HG03442 (cell line): ENCODE data around the gene VSIR.
A peak's percentile ranks its signal among the peaks of the same experiment; 100 is the strongest.

Source experiments
- ATAC-seq: cut with Tn5 transposase; IDR thresholded peaks from one replicate; pipeline ENCODE4 v1.9.1; 2021; ENCODE audit warnings: mild to moderate bottlenecking, moderate library complexity; ENCODE audit not compliant: unreplicated experiment

Gene VSIR

GRCh38 chr10:71773221-71773971, at the start of gene VSIR:
Gene VSIR (minus strand): TSS chr10:71773520. CDS start chr10:71773439, 81 bp downstream.
- ATAC-seq = peak; percentile 44

- no peak for ATAC-seq
Measured at GRCh38 chr10:71821909-71822763, 48.8 kb upstream of the VSIR start.

- no peak for ATAC-seq
Measured at GRCh38 chr10:71820966-71821365, 47.6 kb upstream of the VSIR start.

GRCh38 chr10:71819985-71820384, 46.7 kb upstream of the VSIR start:
- no peak for ATAC-seq

- ATAC-seq = no peak
Measured at GRCh38 chr10:71819441-71819861, 46.1 kb upstream of the VSIR start.

GRCh38 chr10:71818674-71819260, 45.4 kb upstream of the VSIR start:
- ATAC-seq = no peak

- no peak for ATAC-seq
Measured at GRCh38 chr10:71817831-71818655, 44.7 kb upstream of the VSIR start.

GRCh38 chr10:71816936-71817618, 43.8 kb upstream of the VSIR start:
- no peak for ATAC-seq

GRCh38 chr10:71816421-71816851, 43.1 kb upstream of the VSIR start:
- no peak for ATAC-seq

- ATAC-seq = no peak
Measured at GRCh38 chr10:71815515-71816130, 42.3 kb upstream of the VSIR start.

- no peak for ATAC-seq
Measured at GRCh38 chr10:71814922-71815411, 41.6 kb upstream of the VSIR start.

GRCh38 chr10:71812913-71813590, 39.7 kb upstream of the VSIR start:
- no peak for ATAC-seq

- ATAC-seq = peak; percentile 53
Measured at GRCh38 chr10:71812016-71812912, 38.9 kb upstream of the VSIR start.

- no peak for ATAC-seq
Measured at GRCh38 chr10:71811351-71811750, 38.0 kb upstream of the VSIR start.

- ATAC-seq = no peak
Measured at GRCh38 chr10:71810048-71810750, 36.9 kb upstream of the VSIR start.

- no peak for ATAC-seq
Measured at GRCh38 chr10:71809628-71810027, 36.3 kb upstream of the VSIR start.
